Measurements from ENCODE around the gene GRM7.

GRM7 gene

GRCh38 chr3:7585052-7585451, 724.1 kb downstream of the GRM7 start:
- TF ChIP-seq CTCF (IDR thresholded peaks at IDR 0.05): no peak
- H3K27ac ChIP-seq: no peak overlapping the region
- DNase-seq (ENCODE audit: low spot score): no peak
- H3K4me3 ChIP-seq: no peak overlapping the region

- DNase-seq (ENCODE audit: low spot score): no peak
- TF ChIP-seq CTCF (IDR thresholded peaks at IDR 0.05): no peak
- H3K27ac ChIP-seq: no peak overlapping the region
Observed at GRCh38 chr3:7588236-7588635, 727.3 kb downstream of the GRM7 start.

GRCh38 chr3:7589526-7589925, 728.6 kb downstream of the GRM7 start:
- no peak for TF ChIP-seq CTCF (IDR thresholded peaks at IDR 0.05)
- H3K4me3 ChIP-seq: no peak overlapping the region
- no peak for DNase-seq (ENCODE audit: low spot score)
- H3K27ac ChIP-seq: no peak overlapping the region

More at GRCh38 chr3:7588236-7588635, 727.3 kb downstream of the GRM7 start:
- no peak overlapping the region for H3K4me3 ChIP-seq

- no peak for DNase-seq (ENCODE audit: low spot score)
- Histone ChIP-seq H3K4me3 (no peak overlapping the region), H3K27ac (no peak overlapping the region)
- TF ChIP-seq CTCF (IDR thresholded peaks at IDR 0.05): no peak
Observed at GRCh38 chr3:7602297-7602696, 741.4 kb downstream of the GRM7 start.

- TF ChIP-seq CTCF (IDR thresholded peaks at IDR 0.05): no peak
Observed at GRCh38 chr3:7607083-7607482, 746.2 kb downstream of the GRM7 start.

GRCh38 chr3:7607676-7608075, 746.8 kb downstream of the GRM7 start:
- Histone ChIP-seq H3K27ac (no peak overlapping the region), H3K4me3 (no peak overlapping the region)
- DNase-seq (ENCODE audit: low spot score): no peak
- TF ChIP-seq CTCF (IDR thresholded peaks at IDR 0.05): no peak

More at GRCh38 chr3:7607083-7607482, 746.2 kb downstream of the GRM7 start:
- no peak overlapping the region for H3K27ac ChIP-seq
- no peak for DNase-seq (ENCODE audit: low spot score)
- H3K4me3 ChIP-seq: no peak overlapping the region

GRCh38 chr3:7610634-7611033, 749.7 kb downstream of the GRM7 start:
- no peak overlapping the region for H3K27ac ChIP-seq

More at GRCh38 chr3:7610634-7611033, 749.7 kb downstream of the GRM7 start:
- TF ChIP-seq CTCF (IDR thresholded peaks at IDR 0.05): no peak
- DNase-seq (ENCODE audit: low spot score): no peak
- H3K4me3 ChIP-seq: no peak overlapping the region
